Suprapubic skin (tissue), 4 donors: ENCODE results near the gene CLIC4.

ENCODE experiments used
- CTCF ChIP-seq, 2 donors: fragments of 200-600 bp in 1 of 2; fragments of 450-650 bp in 1 of 2; sonication (generic) in 1 of 2; IDR thresholded peaks; one replicate each; pipeline ENCODE4 v1.5.1; 2016 to 2019; ENCODE audit warnings: antibody characterized with exemption in 2 of 2, mild to moderate bottlenecking in 1 of 2, moderate library complexity in 1 of 2
- POLR2A ChIP-seq, 2 donors: fragments of 450-650 bp; IDR thresholded peaks; one replicate each; pipeline ENCODE4 v1.6.1; 2017; ENCODE audit warnings: antibody characterized with exemption in 2 of 2, mild to moderate bottlenecking in 2 of 2, moderate library complexity in 2 of 2
- POLR2AphosphoS5 ChIP-seq, 3 donors: sonication (generic); formaldehyde crosslinking; IDR thresholded peaks; one replicate each; pipeline ENCODE4 v1.6.1; 2017; ENCODE audit warnings: antibody characterized with exemption in 3 of 3

- TF ChIP-seq CTCF (IDR thresholded peaks at IDR 0.05) (no peak), POLR2A (IDR thresholded peaks at IDR 0.05) (no peak), POLR2AphosphoS5 (IDR thresholded peaks at IDR 0.05) (no peak)
Measured at GRCh38 chr1:24742090-24742938, 2.9 kb upstream of the CLIC4 start.
